Choroid plexus epithelial cell (primary cell): Measurements from ENCODE around the gene OR5K2.

ENCODE experiments used
- DNase-seq: peaks from one replicate; pipeline ENCODE4 v3.0.0-alpha.2; 2010; ENCODE audit warnings: low read depth
- H3K4me3 ChIP-seq: 2 replicates; pipeline ENCODE4 v1.5.1; 2011; ENCODE audit warnings: low read depth, mild to moderate bottlenecking, control low read depth, low read length, moderate library complexity
- CTCF ChIP-seq: conservative IDR thresholded peaks from 2 replicates; pipeline ENCODE4 v1.5.1; 2011; ENCODE audit warnings: low read depth, mild to moderate bottlenecking, control low read depth, inconsistent platforms, low read length, moderate library complexity

Gene OR5K2

GRCh38 chr3:98462901-98463300 lies 34.6 kb upstream of the OR5K2 start, which contains the start of gene OR5K1:
Gene OR5K1, plus strand, starts transcription at chr3:98463201. Its CDS starts 6,376 bp downstream, at chr3:98469577.
- no peak for DNase-seq
- no peak for TF ChIP-seq CTCF
- no peak within 1 kb of the TSS for H3K4me3 ChIP-seq

- TF ChIP-seq CTCF, result no peak
- DNase-seq, result no peak
- H3K4me3 ChIP-seq, result no peak overlapping the region
Measured at GRCh38 chr3:98482717-98483482, 14.6 kb upstream of the OR5K2 start.

GRCh38 chr3:98483626-98484025 lies 13.9 kb upstream of the OR5K2 start:
- no peak for TF ChIP-seq CTCF
- no peak overlapping the region for H3K4me3 ChIP-seq
- DNase-seq, result no peak

GRCh38 chr3:98500019-98500418 lies 2.5 kb downstream of the OR5K2 start:
- no peak for DNase-seq
- no peak overlapping the region for H3K4me3 ChIP-seq

GRCh38 chr3:98501270-98501669 lies 3.8 kb downstream of the OR5K2 start:
- TF ChIP-seq CTCF, result no peak
- DNase-seq, result no peak
- no peak overlapping the region for H3K4me3 ChIP-seq

More at GRCh38 chr3:98500019-98500418, 2.5 kb downstream of the OR5K2 start:
- TF ChIP-seq CTCF, result no peak

GRCh38 chr3:98501863-98502576 lies 4.5 kb downstream of the OR5K2 start:
- no peak overlapping the region for H3K4me3 ChIP-seq
- no peak for DNase-seq
- TF ChIP-seq CTCF, result no peak
